BLaER1 treated with 17β-estradiol and CSF1 and Interleukin-3, amounts not matched to agents 10 nM and 100 nM (cell line): ENCODE data around the gene SLC6A3.

ENCODE experiments used
- H3K27ac ChIP-seq, 11 experiments: shearing (Covaris generic); formaldehyde crosslinking; 2 replicates each; pipeline ENCODE4 v1.8.1; 2022
- H3K27me3 ChIP-seq, 11 experiments: shearing (Covaris generic); formaldehyde crosslinking; 2 replicates each; pipeline ENCODE4 v1.8.1; 2022
- H3K36me3 ChIP-seq, 11 experiments: shearing (Covaris generic); formaldehyde crosslinking; 2 replicates each; pipeline ENCODE4 v1.8.1; 2022
- H3K4me1 ChIP-seq, 10 experiments: shearing (Covaris generic); formaldehyde crosslinking; 2 replicates each; pipeline ENCODE4 v1.8.1; 2022
- H3K4me2 ChIP-seq, 11 experiments: shearing (Covaris generic); formaldehyde crosslinking; 2 replicates each; pipeline ENCODE4 v1.8.1; 2022
- H3K4me3 ChIP-seq, 10 experiments: shearing (Covaris generic); formaldehyde crosslinking; 2 replicates each; pipeline ENCODE4 v1.8.1; 2022
- H3K9ac ChIP-seq, 11 experiments: shearing (Covaris generic); formaldehyde crosslinking; 2 replicates each; pipeline ENCODE4 v1.8.1; 2022
- H3K9me3 ChIP-seq, 11 experiments: shearing (Covaris generic); formaldehyde crosslinking; replicated peaks in 1 of 11; 2 replicates each; pipeline ENCODE4 v1.8.1; 2022
- H4K20me1 ChIP-seq, 11 experiments: shearing (Covaris generic); formaldehyde crosslinking; 2 replicates each; pipeline ENCODE4 v1.8.1; 2022
- Cebpa-rat ChIP-seq, 11 experiments: shearing (Covaris generic); IDR thresholded peaks; 2 replicates each; pipeline ENCODE4 v1.8.1; 2022

SLC6A3 gene

DNA sequence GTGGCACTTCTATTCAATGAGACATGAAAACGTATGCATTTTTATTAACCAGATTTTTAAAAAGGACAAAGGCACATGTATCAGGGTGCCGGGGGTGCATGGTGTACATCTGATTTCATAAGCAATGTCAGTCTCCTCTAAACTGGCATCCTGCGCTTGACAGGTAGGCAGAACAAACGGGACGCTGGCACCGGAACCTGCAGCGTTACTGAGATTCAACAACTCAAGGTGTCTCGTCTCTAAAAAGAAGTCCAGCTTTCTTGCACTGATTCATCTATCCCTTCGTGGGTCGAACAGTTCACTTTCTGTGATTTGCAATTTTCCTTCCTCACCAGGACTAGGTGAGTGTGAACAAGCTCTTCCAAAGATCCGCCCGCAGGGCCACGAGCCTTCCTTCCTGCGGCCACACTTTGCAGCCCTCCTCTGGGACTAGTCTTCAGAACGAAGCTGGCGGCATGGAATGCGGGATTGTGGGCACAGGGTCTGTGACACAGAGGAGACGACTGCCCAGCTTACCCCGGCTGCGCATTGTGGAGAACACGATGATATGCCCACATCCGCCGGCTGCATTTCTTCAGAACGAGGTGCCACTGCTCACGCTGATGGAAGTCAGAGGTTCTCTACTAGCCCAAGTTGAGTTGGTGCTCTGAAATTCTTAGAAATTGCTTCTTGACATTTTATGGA is 7.2 kb downstream of the SLC6A3 start:
- no peaks in the 10 kb centered on the region for H3K36me3 ChIP-seq
- H3K27me3 ChIP-seq, result peaks cover 3 to 10% (median 6%) of the 10 kb centered on the region in 11 experiments; a peak in 21 of 22 replicates
- H3K4me3 ChIP-seq, result no peak overlapping the region
- peaks cover 9 to 19% (median 13%) of the 10 kb centered on the region in 11 experiments; a peak in 21 of 22 replicates for H3K9me3 ChIP-seq
- H3K9ac ChIP-seq, result no peak overlapping the region
- H4K20me1 ChIP-seq, result no peaks in the 10 kb centered on the region
- peaks cover 7 to 20% (median 14%) of the 10 kb centered on the region in 10 experiments for H3K4me1 ChIP-seq
- no peak overlapping the region for H3K27ac ChIP-seq
- H3K4me2 ChIP-seq, result peak overlapping the region; percentile 27 to 76 (median 48); a peak in 16 of 22 replicates
- no peak for TF ChIP-seq Cebpa-rat (IDR thresholded peaks at IDR 0.05)

DNA sequence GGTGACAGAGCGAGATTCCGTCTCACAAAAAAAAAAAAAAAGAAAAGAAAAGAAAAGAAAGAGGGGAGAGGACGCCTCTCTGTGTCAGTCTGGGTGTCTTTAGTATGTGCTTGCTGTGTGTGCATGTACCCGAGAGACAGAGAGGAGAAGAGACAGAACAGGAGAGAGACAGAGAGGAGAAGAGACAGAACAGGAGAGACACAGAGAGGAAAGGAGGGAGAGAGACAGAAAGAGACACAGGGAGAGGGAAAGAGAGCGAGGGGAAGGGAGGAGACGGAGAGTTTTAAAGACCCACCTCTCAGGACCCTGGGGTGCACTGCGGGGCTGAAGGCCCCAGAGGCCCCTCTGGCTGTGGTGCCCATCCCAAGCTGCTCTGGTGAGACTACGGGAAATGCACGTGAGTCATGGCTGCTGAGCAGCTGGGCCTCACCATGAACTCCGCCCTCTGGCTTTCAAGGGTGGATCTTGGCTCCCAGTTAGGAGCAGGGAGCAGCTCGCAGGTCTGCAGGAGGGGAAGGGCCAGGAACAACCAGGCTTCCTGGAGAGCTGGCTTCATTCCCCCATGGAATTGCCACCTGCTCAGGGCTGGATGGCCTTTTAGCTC is 7.9 kb downstream of the SLC6A3 start:
- Histone ChIP-seq H3K36me3 (no peaks in the 10 kb centered on the region), H4K20me1 (no peaks in the 10 kb centered on the region), H3K9me3 (peaks cover 12 to 26% (median 19%) of the 10 kb centered on the region in 11 experiments; a peak in 21 of 22 replicates), H3K4me1 (peaks cover 7 to 18% (median 14%) of the 10 kb centered on the region in 10 experiments), H3K9ac (no peak overlapping the region; a peak in 1 of 22 replicates), H3K4me3 (no peak overlapping the region), H3K27ac (no peak overlapping the region), H3K4me2 (peak overlapping the region; percentile 27 to 76 (median 48); a peak in 19 of 22 replicates), H3K27me3 (peaks cover 0 to 5% (median 0%) of the 10 kb centered on the region in 11 experiments; a peak in 3 of 22 replicates)
- no peak for TF ChIP-seq Cebpa-rat (IDR thresholded peaks at IDR 0.05)

DNA sequence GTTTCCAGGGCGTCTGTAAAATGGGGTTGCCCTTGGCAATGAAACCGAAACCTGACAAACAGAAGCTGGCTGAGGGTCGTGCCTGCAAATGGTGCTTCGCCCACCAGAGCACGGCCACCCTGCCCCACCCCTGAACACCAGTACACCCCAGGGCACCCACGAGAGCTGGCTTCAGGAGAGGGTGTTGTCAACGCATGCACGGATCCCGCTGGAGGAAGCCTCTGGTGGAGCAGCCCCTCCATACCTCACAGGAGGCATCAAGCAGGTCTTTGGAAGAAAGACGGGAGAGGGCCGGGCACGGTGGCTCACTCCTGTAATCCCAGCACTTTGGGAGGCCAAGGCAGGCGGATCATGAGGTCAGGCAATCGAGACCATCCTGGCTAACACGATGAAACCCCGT is 8.6 kb downstream of the SLC6A3 start:
- Histone ChIP-seq H3K36me3 (no peaks in the 10 kb centered on the region), H3K4me2 (peak overlapping the region in 8 of 11 experiments; percentile 32 to 67 (median 48); a peak in 11 of 22 replicates), H3K27ac (no peak overlapping the region), H3K27me3 (no peaks in the 10 kb centered on the region), H4K20me1 (no peaks in the 10 kb centered on the region), H3K9me3 (peaks cover 14 to 32% (median 21%) of the 10 kb centered on the region in 11 experiments; a peak in 21 of 22 replicates), H3K4me1 (peaks cover 7 to 18% (median 14%) of the 10 kb centered on the region in 10 experiments), H3K9ac (no peak overlapping the region), H3K4me3 (no peak overlapping the region)
- no peak for TF ChIP-seq Cebpa-rat (IDR thresholded peaks at IDR 0.05)

DNA sequence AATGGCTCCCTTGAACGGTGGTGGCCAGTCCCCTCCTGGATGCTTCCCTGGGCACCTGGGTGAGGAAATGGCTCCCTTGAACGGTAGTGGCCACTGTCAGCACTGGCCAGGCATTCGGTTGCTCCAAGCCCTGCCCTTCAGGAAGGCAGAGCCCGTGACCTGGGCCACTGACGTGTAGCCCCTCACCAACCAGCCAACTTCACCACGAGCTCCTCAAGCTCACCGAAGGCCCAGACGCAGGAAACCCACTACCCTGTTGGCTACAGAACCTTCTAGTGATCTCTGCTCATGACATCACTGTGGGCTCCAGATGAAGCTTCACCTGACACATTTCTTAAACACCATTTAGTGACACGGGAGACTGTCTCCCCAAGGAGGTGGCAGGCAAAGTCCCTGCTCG is 9.2 kb downstream of the SLC6A3 start:
- H3K36me3 ChIP-seq, result no peaks in the 10 kb centered on the region
- no peaks in the 10 kb centered on the region for H3K27me3 ChIP-seq
- H3K9ac ChIP-seq, result no peak overlapping the region
- peaks cover 7 to 18% (median 14%) of the 10 kb centered on the region in 10 experiments for H3K4me1 ChIP-seq
- H3K4me2 ChIP-seq, result no peak overlapping the region
- TF ChIP-seq Cebpa-rat (IDR thresholded peaks at IDR 0.05), result no peak
- no peak overlapping the region for H3K27ac ChIP-seq
- no peaks in the 10 kb centered on the region for H4K20me1 ChIP-seq
- H3K4me3 ChIP-seq, result no peak overlapping the region
- H3K9me3 ChIP-seq, result peaks cover 14 to 36% (median 22%) of the 10 kb centered on the region in 11 experiments; a peak in 21 of 22 replicates

DNA sequence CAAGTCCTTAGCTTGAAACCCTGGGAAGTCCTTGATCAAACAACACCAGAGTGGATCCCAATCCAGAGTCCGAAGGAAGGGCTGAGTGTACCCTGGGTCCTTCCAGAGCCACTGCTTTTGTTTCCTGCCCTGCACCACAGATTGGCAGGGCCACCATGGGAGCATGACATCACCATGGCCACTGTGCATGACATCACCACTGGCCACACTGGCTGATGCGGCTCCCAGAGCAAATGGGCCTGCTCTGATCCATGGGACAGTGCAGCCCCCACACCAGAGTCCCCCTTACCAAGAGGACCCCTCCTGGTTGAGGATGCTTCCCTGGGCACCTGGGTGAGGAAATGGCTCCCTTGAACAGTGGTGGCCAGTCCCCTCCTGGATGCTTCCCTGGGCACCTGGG is 9.9 kb downstream of the SLC6A3 start:
- Histone ChIP-seq H3K27me3 (no peaks in the 10 kb centered on the region), H3K36me3 (no peaks in the 10 kb centered on the region), H3K9ac (no peak overlapping the region), H3K4me1 (peaks cover 7 to 18% (median 14%) of the 10 kb centered on the region in 10 experiments), H3K27ac (no peak overlapping the region), H4K20me1 (no peaks in the 10 kb centered on the region), H3K9me3 (peaks cover 16 to 39% (median 25%) of the 10 kb centered on the region in 11 experiments; a peak in 21 of 22 replicates), H3K4me2 (no peak overlapping the region), H3K4me3 (no peak overlapping the region)
- no peak for TF ChIP-seq Cebpa-rat (IDR thresholded peaks at IDR 0.05)

DNA sequence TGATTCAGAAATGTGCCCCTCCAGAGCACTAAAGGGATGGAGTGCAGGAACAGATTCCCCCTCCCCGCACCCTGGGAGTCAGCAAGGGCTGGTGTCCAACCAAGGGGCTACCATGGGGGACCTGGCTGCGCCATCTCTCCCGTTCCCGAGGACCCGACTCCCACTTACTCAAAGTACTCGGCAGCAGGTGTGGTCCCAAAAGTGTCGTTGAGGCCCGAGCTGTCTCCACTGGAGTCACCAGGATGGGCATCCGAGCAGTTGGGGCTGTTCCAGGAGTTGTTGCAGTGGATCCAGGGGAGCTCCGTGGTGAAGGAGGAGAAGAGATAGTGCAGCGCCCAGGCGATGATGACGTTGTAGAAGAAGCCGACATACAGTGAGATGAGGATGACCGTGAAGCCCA is 12.9 kb downstream of the SLC6A3 start:
- Histone ChIP-seq H3K27ac (no peak overlapping the region), H3K9ac (no peak overlapping the region), H3K4me1 (peaks cover 2 to 9% (median 6%) of the 10 kb centered on the region in 10 experiments; a peak in 19 of 20 replicates), H3K4me2 (no peak overlapping the region), H3K4me3 (no peak overlapping the region), H3K9me3 (peaks cover 45 to 70% (median 56%) of the 10 kb centered on the region in 11 experiments), H3K36me3 (no peaks in the 10 kb centered on the region), H3K27me3 (no peaks in the 10 kb centered on the region), H4K20me1 (no peaks in the 10 kb centered on the region)
- no peak for TF ChIP-seq Cebpa-rat (IDR thresholded peaks at IDR 0.05)

DNA sequence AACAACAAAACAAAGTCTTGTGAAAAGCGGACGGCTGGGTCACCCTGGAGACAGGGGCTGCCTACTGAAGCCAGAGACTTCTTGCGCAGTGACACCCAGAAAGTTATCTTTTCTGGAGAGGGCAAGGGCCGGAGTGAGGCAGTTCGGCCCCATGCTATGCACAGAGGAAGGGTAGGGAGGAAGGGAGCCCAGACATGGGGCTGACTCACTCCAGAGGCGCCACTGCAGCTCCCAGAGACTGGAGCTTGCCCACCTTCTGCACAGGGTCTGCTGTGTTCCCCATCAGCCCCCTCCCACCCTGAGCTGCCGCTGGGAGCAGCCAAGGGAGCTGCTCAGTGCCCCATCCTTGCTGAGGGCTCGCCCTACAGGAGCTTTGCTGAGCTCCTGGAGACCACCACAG is 13.3 kb downstream of the SLC6A3 start:
- Histone ChIP-seq H3K4me2 (no peak overlapping the region), H3K27ac (no peak overlapping the region), H3K4me3 (no peak overlapping the region), H3K9me3 (peaks cover 49 to 74% (median 60%) of the 10 kb centered on the region in 11 experiments), H3K36me3 (no peaks in the 10 kb centered on the region), H3K27me3 (no peaks in the 10 kb centered on the region), H3K9ac (no peak overlapping the region), H3K4me1 (peaks cover 0 to 5% (median 2%) of the 10 kb centered on the region in 10 experiments; a peak in 10 of 20 replicates), H4K20me1 (no peaks in the 10 kb centered on the region)
- no peak for TF ChIP-seq Cebpa-rat (IDR thresholded peaks at IDR 0.05)

DNA sequence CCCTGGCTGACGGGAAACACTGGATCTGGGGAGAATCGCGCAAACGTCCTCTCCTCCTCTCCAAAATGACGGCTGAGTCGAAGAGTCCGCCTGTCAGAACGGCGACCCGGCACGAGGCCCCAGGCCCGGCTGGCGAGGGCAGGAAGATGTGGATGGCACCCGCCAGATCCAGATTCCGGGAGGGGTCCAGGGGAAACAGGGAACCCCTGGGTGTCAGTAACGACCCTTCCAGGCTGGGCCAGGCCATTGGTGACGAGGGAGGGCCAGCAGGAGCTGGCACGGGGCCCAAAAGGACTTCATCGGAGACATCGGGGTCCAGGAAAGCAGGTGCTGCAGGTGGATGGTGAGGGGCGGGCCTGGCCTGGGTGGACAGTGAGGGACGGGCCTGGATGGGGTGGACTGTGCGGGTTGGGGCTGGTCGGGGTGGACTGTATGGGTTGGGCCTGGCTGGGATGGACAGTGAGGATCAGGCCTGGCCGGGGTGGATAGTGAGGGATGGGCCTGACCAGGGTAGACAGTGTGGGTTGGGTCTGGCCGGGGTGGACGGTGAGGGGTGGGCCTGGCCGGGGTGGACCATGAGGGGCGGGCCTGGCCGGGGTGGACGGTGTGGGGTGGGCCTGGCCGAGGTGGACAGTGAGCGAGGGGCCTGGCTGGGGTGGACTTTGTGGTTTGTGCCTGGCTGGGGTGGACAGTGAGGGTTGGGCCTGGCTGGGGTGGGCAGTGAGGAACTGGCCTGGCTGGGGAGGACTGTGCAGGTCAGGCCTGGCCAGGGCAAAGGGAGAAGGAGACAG is 14.0 kb downstream of the SLC6A3 start:
- Histone ChIP-seq H3K27ac (no peak overlapping the region), H3K9ac (no peak overlapping the region), H3K9me3 (peaks cover 56 to 81% (median 67%) of the 10 kb centered on the region in 11 experiments), H4K20me1 (no peaks in the 10 kb centered on the region), H3K36me3 (no peaks in the 10 kb centered on the region), H3K4me1 (no peaks in the 10 kb centered on the region), H3K4me3 (no peak overlapping the region), H3K27me3 (no peaks in the 10 kb centered on the region), H3K4me2 (no peak overlapping the region)
- TF ChIP-seq Cebpa-rat (IDR thresholded peaks at IDR 0.05), result no peak
